Sigmoid colon (tissue), 7 donors: ENCODE measurements around the gene ADAMTSL1. TPM values are rescaled to one million over a fixed set of nuclear protein-coding genes. Genes with fewer than 3 reads are reported as not detected.

ENCODE experiments used
- DNase-seq: peaks from one replicate; pipeline ENCODE4 v3.0.0-alpha.2; 2019
- H3K27ac ChIP-seq, 4 donors: fragments of 200-600 bp; sonication (generic); one replicate each; pipeline ENCODE4 v1.5.1; 2016 to 2019; ENCODE audit warnings: mild to moderate bottlenecking in 1 of 4
- H3K27me3 ChIP-seq, 3 donors: fragments of 200-600 bp; sonication (generic); one replicate each; pipeline ENCODE4 v1.5.1; 2019; ENCODE audit warnings: mild to moderate bottlenecking in 1 of 3
- H3K36me3 ChIP-seq, 4 donors: fragments of 200-600 bp; sonication (generic); one replicate each; pipeline ENCODE4 v1.5.1; 2016 to 2019
- H3K4me1 ChIP-seq, 4 donors: fragments of 200-600 bp; sonication (generic); one replicate each; pipeline ENCODE4 v1.5.1; 2017 to 2019
- H3K4me3 ChIP-seq, 4 donors: fragments of 200-600 bp; sonication (generic); one replicate each; pipeline ENCODE4 v1.5.1; 2017 to 2019; ENCODE audit warnings: mild to moderate bottlenecking in 2 of 4, moderate library complexity in 1 of 4
- H3K9me3 ChIP-seq, 4 donors: fragments of 200-600 bp in 3 of 4; sonication (generic) in 3 of 4; one replicate each; pipeline versions ENCODE4 v1.5.1 to v1.6.1; 2013 to 2019
- EP300 ChIP-seq, 4 donors: sonication (generic); formaldehyde crosslinking; IDR thresholded peaks; one replicate each; pipeline ENCODE4 v1.6.1; 2017; ENCODE audit warnings: antibody characterized with exemption in 4 of 4
- POLR2A ChIP-seq, 2 donors: fragments of 450-650 bp; IDR thresholded peaks; one replicate each; pipeline ENCODE4 v1.6.1; 2016; ENCODE audit warnings: antibody characterized with exemption in 2 of 2, mild to moderate bottlenecking in 2 of 2, moderate library complexity in 2 of 2
- POLR2AphosphoS5 ChIP-seq, 4 donors: sonication (generic); formaldehyde crosslinking; IDR thresholded peaks; one replicate each; pipeline ENCODE4 v1.6.1; 2017; ENCODE audit warnings: antibody characterized with exemption in 4 of 4
- WGBS, 2 donors: extraction: QIAGEN DNeasy Blood & Tissue Kit; methylation state at CpG; one replicate each; pipeline ENCODE4 v1.1.7; 2013; 5-methylcytosine and 5-hydroxymethylcytosine counted together
- intact Hi-C: fragments of 100-400 bp; cut with DNase I; formaldehyde crosslinking; loops from one replicate; pipeline ENCODE4 v1.15.1; 2023
- polyA plus RNA-seq, 3 donors: library from polyadenylated mRNA; stranded (reverse); fragments of 200-250 nt; gene quantifications; one replicate each; pipeline ENCODE4 v1.2.3, GENCODE V29; 2013
- total RNA-seq, 4 donors: library from RNA; depleted of rRNA; stranded (reverse); fragments of >200 nt; gene quantifications; one replicate each; pipeline ENCODE4 v1.1.0, GENCODE V29; 2016
- TF ChIP-seq, protein P1 (sequence below), 4 experiments: fragments of 450-650 bp in 3 of 4; fragments of 200-600 bp in 1 of 4; IDR thresholded peaks; one replicate each; pipeline ENCODE4 v1.5.1; 2016 to 2019; ENCODE audit warnings: antibody characterized with exemption in 4 of 4, mild to moderate bottlenecking in 3 of 4, moderate library complexity in 2 of 4
- donor health status: healthy with polysubstance abuse.
- donor health status: Bipolar disorder and iron deficiency.
- donor health status: healthy.

ADAMTSL1 gene
- total and polyA plus RNA-seq, 7 donors: 1.4 to 13.6 (median 6.5) TPM

GRCh38 chr9:18705796-18706392 is 231.9 kb downstream of the ADAMTSL1 start:
- Histone ChIP-seq H3K4me1 (peaks cover 0 to 26% (median 13%) of the 10 kb centered on the region in 4 donors), H3K9me3 (no peaks in the 10 kb centered on the region), H3K27me3 (no peaks in the 10 kb centered on the region), H3K27ac (peak overlapping the region in 1 of 4 donors; percentile 34), H3K36me3 (no peaks in the 10 kb centered on the region), H3K4me3 (no peak overlapping the region)
- TF ChIP-seq EP300 (IDR thresholded peaks at IDR 0.05) (no peak), POLR2AphosphoS5 (IDR thresholded peaks at IDR 0.05) (no peak), POLR2A (IDR thresholded peaks at IDR 0.05) (no peak)
- TF ChIP-seq, protein P1, sequence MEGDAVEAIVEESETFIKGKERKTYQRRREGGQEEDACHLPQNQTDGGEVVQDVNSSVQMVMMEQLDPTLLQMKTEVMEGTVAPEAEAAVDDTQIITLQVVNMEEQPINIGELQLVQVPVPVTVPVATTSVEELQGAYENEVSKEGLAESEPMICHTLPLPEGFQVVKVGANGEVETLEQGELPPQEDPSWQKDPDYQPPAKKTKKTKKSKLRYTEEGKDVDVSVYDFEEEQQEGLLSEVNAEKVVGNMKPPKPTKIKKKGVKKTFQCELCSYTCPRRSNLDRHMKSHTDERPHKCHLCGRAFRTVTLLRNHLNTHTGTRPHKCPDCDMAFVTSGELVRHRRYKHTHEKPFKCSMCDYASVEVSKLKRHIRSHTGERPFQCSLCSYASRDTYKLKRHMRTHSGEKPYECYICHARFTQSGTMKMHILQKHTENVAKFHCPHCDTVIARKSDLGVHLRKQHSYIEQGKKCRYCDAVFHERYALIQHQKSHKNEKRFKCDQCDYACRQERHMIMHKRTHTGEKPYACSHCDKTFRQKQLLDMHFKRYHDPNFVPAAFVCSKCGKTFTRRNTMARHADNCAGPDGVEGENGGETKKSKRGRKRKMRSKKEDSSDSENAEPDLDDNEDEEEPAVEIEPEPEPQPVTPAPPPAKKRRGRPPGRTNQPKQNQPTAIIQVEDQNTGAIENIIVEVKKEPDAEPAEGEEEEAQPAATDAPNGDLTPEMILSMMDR (IDR thresholded peaks at IDR 0.05): no peak
- intact Hi-C loops: no loop called here
- no peak for DNase-seq
- WGBS, 2 donors: 40 to 52% methylated on average over 4 of the region's 4 CpGs

- H3K9me3 ChIP-seq: no peaks in the 10 kb centered on the region
Measured at GRCh38 chr9:18706648-18707047, 232.7 kb downstream of the ADAMTSL1 start.

GRCh38 chr9:18707061-18707461 is 233.1 kb downstream of the ADAMTSL1 start:
- H3K36me3 ChIP-seq: no peaks in the 10 kb centered on the region
- H3K4me1 ChIP-seq: peaks cover 0 to 26% (median 13%) of the 10 kb centered on the region in 4 donors
- WGBS, 2 donors: 79 to 83% methylated on average over 5 of the region's 5 CpGs
- H3K9me3 ChIP-seq: no peaks in the 10 kb centered on the region
- DNase-seq: no peak
- no peak overlapping the region for H3K27ac ChIP-seq
- intact Hi-C loops: no loop called here
- H3K27me3 ChIP-seq: no peaks in the 10 kb centered on the region
- no peak overlapping the region for H3K4me3 ChIP-seq
- TF ChIP-seq EP300 (IDR thresholded peaks at IDR 0.05): no peak
- TF ChIP-seq POLR2AphosphoS5 (IDR thresholded peaks at IDR 0.05): no peak

More at GRCh38 chr9:18706648-18707047, 232.7 kb downstream of the ADAMTSL1 start:
- intact Hi-C loops: no loop called here
- no peak for DNase-seq
- H3K36me3 ChIP-seq: no peaks in the 10 kb centered on the region
- no peak overlapping the region for H3K27ac ChIP-seq
- no peak overlapping the region for H3K4me3 ChIP-seq
- H3K4me1 ChIP-seq: peaks cover 0 to 26% (median 13%) of the 10 kb centered on the region in 4 donors
- no peaks in the 10 kb centered on the region for H3K27me3 ChIP-seq
- TF ChIP-seq, protein P1 (IDR thresholded peaks at IDR 0.05): no peak
- TF ChIP-seq POLR2A (IDR thresholded peaks at IDR 0.05) (no peak), EP300 (IDR thresholded peaks at IDR 0.05) (no peak), POLR2AphosphoS5 (IDR thresholded peaks at IDR 0.05) (no peak)
- WGBS, 2 donors: 89 to 94% methylated on average over 11 of the region's 11 CpGs

GRCh38 chr9:18707489-18708205 is 233.7 kb downstream of the ADAMTSL1 start:
- DNase-seq: no peak
- H3K27me3 ChIP-seq: no peaks in the 10 kb centered on the region
- peaks cover 0 to 26% (median 13%) of the 10 kb centered on the region in 4 donors for H3K4me1 ChIP-seq
- H3K4me3 ChIP-seq: no peak overlapping the region
- no peaks in the 10 kb centered on the region for H3K36me3 ChIP-seq
- H3K27ac ChIP-seq: no peak overlapping the region
- intact Hi-C loops: no loop called here
- 82 to 86% methylated on average over 8 of the region's 8 CpGs for WGBS, 2 donors
- H3K9me3 ChIP-seq: no peaks in the 10 kb centered on the region
- no peak for TF ChIP-seq POLR2AphosphoS5 (IDR thresholded peaks at IDR 0.05)
- no peak for TF ChIP-seq POLR2A (IDR thresholded peaks at IDR 0.05)
- TF ChIP-seq, protein P1 (IDR thresholded peaks at IDR 0.05): no peak
- TF ChIP-seq EP300 (IDR thresholded peaks at IDR 0.05): no peak

DNA sequence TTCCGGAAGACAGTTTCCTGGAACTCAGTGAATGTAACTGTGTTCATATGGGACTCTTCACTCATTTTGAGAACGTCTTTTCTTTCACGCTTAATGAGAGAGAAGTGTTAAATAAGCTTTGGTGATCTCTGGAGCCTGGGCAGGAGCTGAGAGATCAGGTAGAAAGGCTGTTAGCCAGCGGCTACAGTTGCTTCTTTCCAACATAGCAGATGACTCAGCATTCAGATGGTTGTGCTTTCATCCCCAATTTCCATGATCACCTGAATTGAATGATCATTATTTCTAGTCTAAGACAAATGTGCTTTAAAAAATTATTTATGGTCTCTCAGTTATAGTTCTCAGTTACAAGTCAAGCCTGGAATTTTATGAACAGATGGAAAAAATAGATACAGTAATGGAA is 234.5 kb downstream of the ADAMTSL1 start:
- Histone ChIP-seq H3K27ac (no peak overlapping the region), H3K4me3 (no peak overlapping the region)

More for the DNA sequence above, 234.5 kb downstream of the ADAMTSL1 start:
- intact Hi-C loops: no loop called here
- Histone ChIP-seq H3K9me3 (no peaks in the 10 kb centered on the region), H3K4me1 (peaks cover 0 to 18% (median 8%) of the 10 kb centered on the region in 4 donors), H3K36me3 (no peaks in the 10 kb centered on the region), H3K27me3 (no peaks in the 10 kb centered on the region)
- TF ChIP-seq POLR2AphosphoS5 (IDR thresholded peaks at IDR 0.05): no peak
- TF ChIP-seq EP300 (IDR thresholded peaks at IDR 0.05): no peak
- TF ChIP-seq, protein P1 (IDR thresholded peaks at IDR 0.05): no peak
- TF ChIP-seq POLR2A (IDR thresholded peaks at IDR 0.05): no peak
- DNase-seq: no peak
- WGBS, 2 donors: 86 to 93% methylated on average over 4 of the region's 4 CpGs
